ENCODE data around the gene PIP4K2C. TPM values are rescaled to one million over a fixed set of nuclear protein-coding genes. Genes with fewer than 3 reads are reported as not detected.
"Not testable (repeated sequence)": the region's sequence is repeated elsewhere in the genome, so short reads cannot be mapped to it uniquely, and the experiment has no call there.

The PIP4K2C gene
- total RNA-seq, 1 donor, result 33.2 TPM

- no peak for TF ChIP-seq CTCF (IDR thresholded peaks at IDR 0.05; ENCODE audit: insufficient read depth, low read depth, low read length)
- DNase-seq (ENCODE audit: low read depth), result no peak
- peak overlapping the region; percentile 60 for H3K4me3 ChIP-seq (ENCODE audit: low read depth, low read length)
Measured at GRCh38 chr12:57632073-57632957, 41.3 kb downstream of the PIP4K2C start.

DNA sequence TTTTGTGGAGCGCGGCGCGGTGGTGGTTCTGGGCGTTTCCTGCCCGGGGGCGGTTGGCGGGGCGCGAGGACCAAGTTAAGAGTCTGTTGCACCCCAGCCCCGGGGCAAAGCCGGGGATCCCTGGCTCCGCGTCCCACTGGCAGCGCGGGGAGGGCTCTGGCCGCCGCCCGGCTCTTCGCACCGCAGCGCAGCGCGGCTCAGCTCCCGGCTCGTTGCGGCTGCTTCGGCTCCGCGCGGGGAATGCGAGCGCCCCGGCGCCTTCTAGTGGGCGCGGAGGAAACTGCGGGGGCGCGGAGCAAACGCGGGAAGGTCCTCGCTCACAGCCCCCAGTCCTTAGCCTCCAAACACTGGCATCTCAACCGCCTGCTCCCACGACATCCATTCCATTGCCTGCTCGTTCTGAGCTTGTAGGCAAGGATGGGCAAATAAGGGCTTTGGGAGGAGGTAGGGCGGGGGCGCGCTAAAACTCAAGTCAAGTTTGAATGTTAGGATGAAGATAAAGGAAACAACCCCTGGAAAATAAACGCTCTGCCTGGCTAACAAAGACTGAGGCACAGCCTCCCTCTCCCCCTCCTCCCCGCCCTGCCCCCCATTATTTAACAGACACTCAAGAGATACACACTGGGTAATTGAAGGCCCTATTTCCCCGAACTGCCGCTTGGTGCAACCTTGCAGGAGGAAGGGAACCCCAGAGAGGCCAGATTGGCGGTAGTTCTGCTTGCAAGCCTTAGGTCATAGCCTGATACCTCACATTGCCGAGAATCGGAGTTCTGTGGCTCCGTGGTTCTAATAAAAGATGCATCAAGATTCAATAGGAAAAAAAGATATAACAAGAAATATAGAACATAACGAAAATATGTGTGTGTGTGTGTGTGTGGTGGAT lies 42.2 kb downstream of the PIP4K2C start, which contains the start of gene B4GALNT1:
Gene B4GALNT1, minus strand, starts transcription at position 244 of the 883 bp plus-strand sequence. CDS start 1,069 bp downstream, outside the sequence.
- DNase-seq (ENCODE audit: low read depth), result peak; percentile 52
- H3K4me3 ChIP-seq (ENCODE audit: low read depth, low read length), result peak within 1 kb of the TSS; percentile 60
- peak; percentile 85 for TF ChIP-seq CTCF (IDR thresholded peaks at IDR 0.05; ENCODE audit: insufficient read depth, low read depth, low read length)

DNA sequence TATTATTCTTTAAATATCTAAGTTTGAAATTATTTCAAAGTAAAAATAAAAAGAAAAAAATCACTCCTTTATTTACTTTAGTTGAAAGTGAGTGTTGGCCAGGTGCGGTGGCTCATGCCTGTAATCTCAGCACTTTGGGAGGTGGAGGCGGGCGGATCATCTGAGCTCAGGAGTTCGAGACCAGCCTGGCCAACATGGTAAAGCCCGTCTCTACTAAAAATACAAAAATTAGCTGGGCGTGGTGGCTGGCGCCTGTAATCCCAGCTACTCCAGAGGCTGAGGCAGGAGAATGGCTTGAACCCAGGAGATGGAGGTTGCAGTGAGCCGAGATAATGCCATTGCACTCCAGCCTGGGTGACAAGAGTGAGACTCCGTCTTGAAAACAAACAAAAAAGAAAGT lies 45.7 kb downstream of the PIP4K2C start:
- not testable (repeated sequence) for DNase-seq (ENCODE audit: low read depth); H3K4me3 ChIP-seq (ENCODE audit: low read depth, low read length)

- TF ChIP-seq CTCF (IDR thresholded peaks at IDR 0.05; ENCODE audit: insufficient read depth, low read depth, low read length), result no peak
- no peak for DNase-seq (ENCODE audit: low read depth)
- no peak overlapping the region for H3K4me3 ChIP-seq (ENCODE audit: low read depth, low read length)
Measured at GRCh38 chr12:57637364-57637763, 46.4 kb downstream of the PIP4K2C start.

GRCh38 chr12:57638096-57638495 lies 47.1 kb downstream of the PIP4K2C start:
- no peak for DNase-seq (ENCODE audit: low read depth)
- TF ChIP-seq CTCF (IDR thresholded peaks at IDR 0.05; ENCODE audit: insufficient read depth, low read depth, low read length), result no peak
- H3K4me3 ChIP-seq (ENCODE audit: low read depth, low read length), result no peak overlapping the region

DNA sequence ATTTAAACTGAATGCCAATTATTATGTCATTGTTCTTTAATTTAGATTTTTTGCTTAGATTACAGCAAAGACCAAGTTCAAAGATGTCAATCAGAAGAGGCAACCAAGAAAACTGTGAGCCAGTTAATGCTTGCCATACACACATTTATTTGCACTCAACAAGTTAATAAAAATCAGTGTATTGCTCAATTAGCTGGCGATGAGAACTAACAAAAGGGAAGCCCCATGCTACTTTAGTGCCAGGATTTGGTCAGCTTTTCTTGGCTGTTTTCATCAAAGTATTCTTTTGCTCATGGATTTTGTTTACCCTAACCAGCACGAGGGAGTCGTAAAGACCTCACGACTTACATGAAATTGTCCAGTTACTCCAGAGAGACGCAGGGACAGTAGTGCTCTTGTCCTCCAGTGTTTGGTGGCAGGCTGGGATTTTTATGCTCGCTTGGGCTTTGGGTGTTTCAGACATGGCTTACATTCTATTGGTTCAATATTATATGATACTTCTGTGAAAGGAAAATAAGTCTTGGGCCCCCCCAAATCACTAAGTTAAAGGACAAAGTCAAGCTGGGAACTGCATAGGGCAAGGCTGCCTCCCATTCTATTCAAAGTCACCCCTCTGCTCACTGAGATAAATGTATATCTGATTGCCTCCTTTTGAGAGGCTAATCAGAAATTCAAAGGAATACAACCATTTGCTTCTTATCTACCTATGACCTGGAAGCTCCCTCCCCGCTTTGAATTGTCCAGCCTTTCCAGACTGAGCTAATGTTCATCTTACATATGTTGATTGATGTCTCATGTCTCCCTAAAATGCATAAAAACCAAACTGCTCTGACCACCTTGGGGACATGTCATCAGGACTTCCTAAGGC lies 49.4 kb downstream of the PIP4K2C start:
- no peak for DNase-seq (ENCODE audit: low read depth)
- no peak for TF ChIP-seq CTCF (IDR thresholded peaks at IDR 0.05; ENCODE audit: insufficient read depth, low read depth, low read length)
- H3K4me3 ChIP-seq (ENCODE audit: low read depth, low read length), result no peak overlapping the region
